GM08714 (cell line): ENCODE results near the gene CDK5RAP3.
"Not testable (repeated sequence)": the region's sequence is repeated elsewhere in the genome, so short reads cannot be mapped to it uniquely, and the experiment has no call there.

Source experiments
- H3K4me3 ChIP-seq: fragments of 200-500 bp; sonication (Bioruptor generic); 2 replicates; pipeline ENCODE4 v1.5.1; 2014; ENCODE audit warnings: mild to moderate bottlenecking, low read length, inconsistent platforms
- ZNF274 ChIP-seq: IDR thresholded peaks from 2 replicates; pipeline ENCODE4 v1.6.1; 2012; ENCODE audit warnings: mild to moderate bottlenecking, low read depth, low read length

Gene CDK5RAP3

GRCh38 chr17:47970725-47971499 is at the start of gene CDK5RAP3:
CDK5RAP3 (plus strand) TSS chr17:47971113; CDS start chr17:47971147, 34 bp downstream.
- H3K4me3 ChIP-seq: peak within 1 kb of the TSS; percentile 78
- no peak for TF ChIP-seq ZNF274

- H3K4me3 ChIP-seq: no peak overlapping the region
- no peak for TF ChIP-seq ZNF274
These were observed 45.9 kb upstream of the CDK5RAP3 start for GRCh38 chr17:47924785-47925677.

- H3K4me3 ChIP-seq: no peak overlapping the region
- TF ChIP-seq ZNF274: no peak
These were observed 45.3 kb upstream of the CDK5RAP3 start for GRCh38 chr17:47925678-47925988.

- H3K4me3 ChIP-seq: no peak overlapping the region
- TF ChIP-seq ZNF274: no peak
These were observed 43.0 kb upstream of the CDK5RAP3 start for GRCh38 chr17:47927821-47928400.

GRCh38 chr17:47928415-47928814 is 42.5 kb upstream of the CDK5RAP3 start:
- H3K4me3 ChIP-seq: no peak overlapping the region
- TF ChIP-seq ZNF274: no peak

- no peak overlapping the region for H3K4me3 ChIP-seq
- TF ChIP-seq ZNF274: no peak
These were observed 41.5 kb upstream of the CDK5RAP3 start for GRCh38 chr17:47929218-47930000.

- H3K4me3 ChIP-seq: no peak overlapping the region
These were observed 39.1 kb upstream of the CDK5RAP3 start for GRCh38 chr17:47931848-47932247.

GRCh38 chr17:47934856-47935255 is 36.1 kb upstream of the CDK5RAP3 start:
- no peak for TF ChIP-seq ZNF274
- H3K4me3 ChIP-seq: no peak overlapping the region

More at GRCh38 chr17:47931848-47932247, 39.1 kb upstream of the CDK5RAP3 start:
- TF ChIP-seq ZNF274: no peak

- not testable (repeated sequence) for H3K4me3 ChIP-seq
These were observed 35.4 kb upstream of the CDK5RAP3 start for GRCh38 chr17:47935468-47935867.

GRCh38 chr17:47935961-47936360 is 35.0 kb upstream of the CDK5RAP3 start:
- no peak for TF ChIP-seq ZNF274
- no peak overlapping the region for H3K4me3 ChIP-seq

GRCh38 chr17:47937941-47938340 is 33.0 kb upstream of the CDK5RAP3 start:
- no peak for TF ChIP-seq ZNF274
- H3K4me3 ChIP-seq: no peak overlapping the region

GRCh38 chr17:47941246-47942095 is 29.4 kb upstream of the CDK5RAP3 start, which contains the start of gene PNPO:
PNPO (plus strand) TSS chr17:47941571; CDS start chr17:47941676, 105 bp downstream.
- TF ChIP-seq ZNF274: no peak

GRCh38 chr17:47942096-47942510 is 28.8 kb upstream of the CDK5RAP3 start:
- no peak for TF ChIP-seq ZNF274
- H3K4me3 ChIP-seq: peak overlapping the region; percentile 90

More at GRCh38 chr17:47941246-47942095, 29.4 kb upstream of the CDK5RAP3 start, which contains the start of gene PNPO:
- peak within 1 kb of the TSS; percentile 90 for H3K4me3 ChIP-seq
